Parathyroid adenoma (tissue), 2 donors: Measurements from ENCODE around the gene JHY.

ENCODE experiments used
- H2AFZ ChIP-seq: fragments of 300-600 bp; sonication (generic); one replicate; pipeline ENCODE4 v1.7.0; 2017; ENCODE audit warnings: antibody characterized with exemption, mild to moderate bottlenecking
- H3K27ac ChIP-seq: fragments of 300-600 bp; sonication (generic); one replicate; pipeline ENCODE4 v1.7.0; 2017
- H3K27me3 ChIP-seq: fragments of 300-600 bp; sonication (generic); one replicate; pipeline ENCODE4 v1.7.0; 2017; ENCODE audit warnings: low read length; ENCODE audit not compliant: control insufficient read depth, insufficient read depth
- H3K36me3 ChIP-seq: fragments of 300-600 bp; sonication (generic); one replicate; pipeline ENCODE4 v1.7.0; 2017; ENCODE audit warnings: low read length; ENCODE audit not compliant: control insufficient read depth, insufficient read depth
- H3K4me1 ChIP-seq: fragments of 300-600 bp; sonication (generic); one replicate; pipeline ENCODE4 v1.7.0; 2017; ENCODE audit warnings: control low read depth
- H3K4me2 ChIP-seq: fragments of 300-600 bp; sonication (generic); one replicate; pipeline ENCODE4 v1.7.0; 2017; ENCODE audit warnings: low read length
- H3K4me3 ChIP-seq: fragments of 300-600 bp; sonication (generic); one replicate; pipeline ENCODE4 v1.7.0; 2017; ENCODE audit warnings: low read depth, low read length
- H3K79me2 ChIP-seq: fragments of 300-600 bp; sonication (generic); one replicate; pipeline ENCODE4 v1.7.0; 2017; ENCODE audit warnings: control low read depth
- H3K9ac ChIP-seq: fragments of 300-600 bp; sonication (generic); one replicate; pipeline ENCODE4 v1.7.0; 2017; ENCODE audit warnings: mild to moderate bottlenecking
- H3K9me3 ChIP-seq: fragments of 300-600 bp; sonication (generic); one replicate; pipeline ENCODE4 v1.7.0; 2017; ENCODE audit warnings: low read length; ENCODE audit not compliant: control insufficient read depth
- TF ChIP-seq, protein P1 (sequence below): fragments of 300-600 bp; sonication (generic); IDR thresholded peaks from one replicate; pipeline ENCODE4 v1.7.0; 2017; ENCODE audit warnings: antibody characterized with exemption, mild to moderate bottlenecking
- donor health status: primary hyperparathyroidism.

The JHY gene

DNA sequence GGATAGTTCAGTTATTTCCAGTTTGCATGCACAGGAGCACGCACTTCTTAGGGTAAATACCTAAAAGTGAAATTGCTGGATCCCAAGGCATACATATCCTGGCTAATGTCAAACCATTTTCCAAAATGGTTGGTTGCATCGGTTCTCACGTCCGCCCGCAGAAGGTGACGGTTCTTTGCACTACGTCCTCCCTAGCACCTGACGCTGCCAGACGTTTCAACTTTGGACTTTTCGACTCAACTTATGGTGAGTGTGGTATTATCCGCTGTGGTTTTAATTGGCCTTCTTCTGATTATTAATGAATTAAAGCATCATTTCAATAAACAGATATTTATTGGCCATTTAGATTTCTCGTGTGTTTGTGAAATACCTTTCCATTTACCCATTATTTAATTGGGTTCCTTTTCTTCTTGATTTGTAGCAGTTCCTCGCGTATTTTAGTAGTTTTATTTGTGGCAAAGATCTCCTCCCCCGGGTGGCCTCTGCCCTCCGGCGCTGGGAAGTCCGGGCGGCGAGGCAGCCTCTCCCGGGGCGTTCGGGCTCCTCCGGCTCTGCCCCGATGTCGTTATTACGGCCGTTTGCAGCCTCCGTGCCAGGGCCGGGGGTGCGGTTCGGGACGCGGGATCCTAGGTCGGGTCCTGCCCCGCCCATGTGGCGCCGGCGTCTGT is at the start of gene JHY:
JHY (plus strand) TSS at position 571 of the 668 bp plus-strand sequence. CDS start 3,091 bp downstream, outside the sequence.
- TF ChIP-seq, protein P1, sequence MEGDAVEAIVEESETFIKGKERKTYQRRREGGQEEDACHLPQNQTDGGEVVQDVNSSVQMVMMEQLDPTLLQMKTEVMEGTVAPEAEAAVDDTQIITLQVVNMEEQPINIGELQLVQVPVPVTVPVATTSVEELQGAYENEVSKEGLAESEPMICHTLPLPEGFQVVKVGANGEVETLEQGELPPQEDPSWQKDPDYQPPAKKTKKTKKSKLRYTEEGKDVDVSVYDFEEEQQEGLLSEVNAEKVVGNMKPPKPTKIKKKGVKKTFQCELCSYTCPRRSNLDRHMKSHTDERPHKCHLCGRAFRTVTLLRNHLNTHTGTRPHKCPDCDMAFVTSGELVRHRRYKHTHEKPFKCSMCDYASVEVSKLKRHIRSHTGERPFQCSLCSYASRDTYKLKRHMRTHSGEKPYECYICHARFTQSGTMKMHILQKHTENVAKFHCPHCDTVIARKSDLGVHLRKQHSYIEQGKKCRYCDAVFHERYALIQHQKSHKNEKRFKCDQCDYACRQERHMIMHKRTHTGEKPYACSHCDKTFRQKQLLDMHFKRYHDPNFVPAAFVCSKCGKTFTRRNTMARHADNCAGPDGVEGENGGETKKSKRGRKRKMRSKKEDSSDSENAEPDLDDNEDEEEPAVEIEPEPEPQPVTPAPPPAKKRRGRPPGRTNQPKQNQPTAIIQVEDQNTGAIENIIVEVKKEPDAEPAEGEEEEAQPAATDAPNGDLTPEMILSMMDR = no peak
- Histone ChIP-seq H3K9me3 (no peaks in the 10 kb centered on the region), H3K27ac (peak within 1 kb of the TSS; percentile 92), H3K4me3 (peak within 1 kb of the TSS; percentile 61), H3K9ac (peak within 1 kb of the TSS; percentile 28), H3K4me2 (peak within 1 kb of the TSS; percentile 84), H2AFZ (peak within 1 kb of the TSS; percentile 95), H3K4me1 (no peaks in the 10 kb centered on the region), H3K79me2 (no peaks in the 10 kb centered on the region), H3K36me3 (no peaks in the 10 kb centered on the region), H3K27me3 (no peaks in the 10 kb centered on the region)

DNA sequence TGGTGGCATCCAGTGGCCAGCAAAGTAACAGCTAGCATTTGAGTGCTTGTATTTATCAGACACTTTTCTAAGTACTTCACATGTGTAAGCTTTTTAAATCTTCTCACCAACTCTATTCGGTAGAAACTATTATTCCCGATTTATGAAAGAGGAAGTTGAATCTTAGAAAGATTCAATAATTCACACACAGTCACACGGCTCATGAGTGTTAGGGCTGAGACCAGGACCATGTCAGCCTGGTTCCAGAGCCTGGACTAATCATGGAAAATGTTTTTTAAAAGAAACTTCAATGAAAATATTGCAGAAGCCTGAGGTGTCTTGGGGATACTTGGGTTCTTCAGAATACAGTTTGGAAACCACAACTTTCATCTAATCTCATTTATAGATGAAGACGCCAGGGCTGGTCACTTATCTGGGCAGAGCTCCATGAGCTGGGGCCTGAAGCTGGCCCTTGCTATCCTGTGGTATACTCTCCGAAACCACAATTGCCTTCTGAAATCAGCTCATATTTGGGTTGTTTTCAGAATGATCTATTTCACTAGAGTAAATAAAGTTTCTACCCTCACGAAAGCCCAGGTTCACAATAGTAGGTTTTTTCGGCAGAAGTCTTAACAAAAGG is 48.6 kb upstream of the JHY start:
- Histone ChIP-seq H3K4me1 (no peaks in the 10 kb centered on the region), H3K9me3 (no peaks in the 10 kb centered on the region), H2AFZ (no peak overlapping the region), H3K79me2 (no peaks in the 10 kb centered on the region), H3K4me3 (no peak overlapping the region), H3K27ac (no peak overlapping the region), H3K4me2 (no peak overlapping the region), H3K9ac (no peak overlapping the region), H3K36me3 (no peaks in the 10 kb centered on the region), H3K27me3 (no peaks in the 10 kb centered on the region)
- TF ChIP-seq, protein P1 = no peak

GRCh38 chr11:122836916-122837315 is 45.6 kb upstream of the JHY start:
- Histone ChIP-seq H3K27ac (no peak overlapping the region), H3K36me3 (no peaks in the 10 kb centered on the region), H3K4me1 (no peaks in the 10 kb centered on the region), H2AFZ (no peak overlapping the region), H3K27me3 (no peaks in the 10 kb centered on the region), H3K9ac (no peak overlapping the region), H3K4me2 (no peak overlapping the region), H3K79me2 (no peaks in the 10 kb centered on the region), H3K4me3 (no peak overlapping the region), H3K9me3 (no peaks in the 10 kb centered on the region)
- TF ChIP-seq, protein P1 = no peak

DNA sequence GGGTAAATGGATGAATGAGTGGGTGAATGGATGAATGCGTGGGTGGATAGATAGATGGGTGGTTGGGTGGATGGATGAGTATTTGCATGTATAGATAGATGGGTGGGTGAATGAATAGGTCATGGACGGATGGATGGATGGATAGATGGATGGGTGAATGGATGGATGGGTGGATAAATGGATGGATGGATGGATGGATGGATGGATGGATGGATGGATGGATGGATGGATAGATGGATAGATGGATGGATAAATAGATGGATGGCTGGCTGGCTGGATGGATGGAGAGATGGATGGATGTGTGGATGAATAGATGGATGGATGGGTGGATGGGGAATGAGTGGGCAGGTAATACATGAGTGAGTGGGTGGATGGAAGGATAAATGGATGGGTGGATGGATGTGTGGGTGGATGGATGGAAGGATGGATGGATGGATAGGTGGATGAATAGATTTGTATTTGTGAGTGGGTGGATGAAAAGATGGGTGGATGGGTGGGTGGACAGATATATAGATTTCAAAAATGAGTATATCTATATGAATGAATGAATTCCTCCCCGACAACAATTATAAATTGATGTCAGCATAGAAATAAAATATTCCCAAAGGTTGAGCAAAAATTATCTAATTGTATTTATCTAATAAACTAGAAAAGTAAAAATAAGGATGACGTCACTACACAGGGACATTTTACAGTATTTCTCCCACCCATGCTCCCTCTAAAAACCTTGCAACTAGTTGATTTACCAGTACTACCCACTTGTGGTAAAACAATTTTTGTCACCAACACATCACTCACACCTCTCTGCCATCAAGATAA is 44.8 kb upstream of the JHY start:
- TF ChIP-seq, protein P1 = no peak
- H3K9me3 ChIP-seq = no peaks in the 10 kb centered on the region

More for the DNA sequence above, 44.8 kb upstream of the JHY start:
- H3K27ac ChIP-seq = no peak overlapping the region
- H3K9ac ChIP-seq = no peak overlapping the region
- H3K79me2 ChIP-seq = no peaks in the 10 kb centered on the region
- H2AFZ ChIP-seq = no peak overlapping the region
- H3K4me3 ChIP-seq = no peak overlapping the region
- H3K4me1 ChIP-seq = no peaks in the 10 kb centered on the region
- H3K27me3 ChIP-seq = no peaks in the 10 kb centered on the region
- no peak overlapping the region for H3K4me2 ChIP-seq
- no peaks in the 10 kb centered on the region for H3K36me3 ChIP-seq
